HEK293 (cell line): Measurements from ENCODE around the gene HLA-DPB1.

Experiments
- CTCF ChIP-seq: fragments of 450-650 bp; formaldehyde crosslinking; IDR thresholded peaks from 2 replicates; pipeline ENCODE4 v1.5.1; 2016; ENCODE audit warnings: missing biosample characterization, missing genetic modification characterization
- REST ChIP-seq: fragments of 450-650 bp; formaldehyde crosslinking; IDR thresholded peaks from 2 replicates; pipeline ENCODE4 v1.5.1; 2016; ENCODE audit warnings: missing biosample characterization, missing genetic modification characterization
- TRIM28 ChIP-seq: IDR thresholded peaks from 2 replicates; pipeline ENCODE4 v1.6.1; 2011; ENCODE audit warnings: low read length, control low read depth, borderline replicate concordance
- YY1 ChIP-seq: fragments of 450-650 bp; formaldehyde crosslinking; IDR thresholded peaks from 2 replicates; pipeline ENCODE4 v1.5.1; 2018; ENCODE audit warnings: missing biosample characterization, missing genetic modification characterization
- ZNF302 ChIP-seq: fragments of 450-650 bp; formaldehyde crosslinking; IDR thresholded peaks from 2 replicates; pipeline ENCODE4 v1.5.1; 2016; ENCODE audit warnings: missing biosample characterization, missing genetic modification characterization, low read depth
- ZNF768 ChIP-seq: fragments of 450-650 bp; formaldehyde crosslinking; IDR thresholded peaks from 2 replicates; pipeline ENCODE4 v1.5.1; 2018; ENCODE audit warnings: missing biosample characterization, mild to moderate bottlenecking, missing genetic modification characterization
- ZNF843 ChIP-seq: fragments of 450-650 bp; formaldehyde crosslinking; IDR thresholded peaks from 2 replicates; pipeline ENCODE4 v1.5.1; 2016; ENCODE audit warnings: missing biosample characterization, missing genetic modification characterization
- ZSCAN5A ChIP-seq: fragments of 450-650 bp; formaldehyde crosslinking; IDR thresholded peaks from 2 replicates; pipeline ENCODE4 v1.5.1; 2016; ENCODE audit warnings: missing biosample characterization, missing genetic modification characterization

- TF ChIP-seq REST (tag by site-specific recombination), result no peak
- no peak for TF ChIP-seq ZNF768 (tag by site-specific recombination)
- no peak for TF ChIP-seq ZNF843 (tag by site-specific recombination)
- no peak for TF ChIP-seq ZSCAN5A (tag by site-specific recombination)
- TF ChIP-seq YY1, result no peak
- TF ChIP-seq CTCF (tag by site-specific recombination), result no peak
- TF ChIP-seq TRIM28, result no peak
- no peak for TF ChIP-seq ZNF302 (tag by site-specific recombination)
These were observed 12.6 kb downstream of the HLA-DPB1 start for GRCh38 chr6:33088258-33088930.
